H1 (cell line): ENCODE results near the gene S100A13.

Experiments
- CREB1 ChIP-seq: IDR thresholded peaks from 2 replicates; pipeline ENCODE4 v1.6.1; 2012; ENCODE audit warnings: inconsistent platforms
- CTCF ChIP-seq, 3 experiments: IDR thresholded peaks; 1 replicate in 2 of 3; 2 replicates in 1 of 3; pipeline versions ENCODE4 v1.5.1 to v1.6.1; 2011; ENCODE audit warnings: low read length in 3 of 3, mild to moderate bottlenecking in 3 of 3, inconsistent platforms in 2 of 3, low read depth in 1 of 3, moderate library complexity in 1 of 3; ENCODE audit not compliant: insufficient read depth in 1 of 3; ENCODE audit errors: control extremely low read depth in 1 of 3
- EP300 ChIP-seq, 2 experiments: IDR thresholded peaks; 1 replicate in 1 of 2; 2 replicates in 1 of 2; pipeline ENCODE4 v1.6.1; 2011 to 2012; ENCODE audit warnings: low read depth in 2 of 2, low read length in 2 of 2, mild to moderate bottlenecking in 2 of 2, borderline replicate concordance in 1 of 2, inconsistent platforms in 1 of 2, moderate library complexity in 1 of 2
- EZH2 ChIP-seq: fragments of 200-600 bp; sonication (generic); IDR thresholded peaks from 2 replicates; pipeline ENCODE4 v1.7.1; 2012; ENCODE audit warnings: low read depth, mild to moderate bottlenecking, moderate library complexity, low read length, inconsistent platforms; ENCODE audit not compliant: severe bottlenecking
- JUN ChIP-seq: IDR thresholded peaks from 2 replicates; pipeline ENCODE4 v1.6.1; 2011; ENCODE audit warnings: low read depth, mild to moderate bottlenecking, improper control_type of control experiment, low read length
- KDM4A ChIP-seq: IDR thresholded peaks from one replicate; pipeline ENCODE4 v1.7.1; 2012; ENCODE audit warnings: low read depth, mild to moderate bottlenecking, moderate library complexity, low read length, inconsistent platforms; ENCODE audit not compliant: severe bottlenecking
- MAFK ChIP-seq: IDR thresholded peaks from 2 replicates; pipeline ENCODE4 v1.6.1; 2012; ENCODE audit warnings: low read depth, mild to moderate bottlenecking, improper control_type of control experiment, low read length
- POLR2A ChIP-seq, 2 experiments: IDR thresholded peaks; 1 replicate in 1 of 2; 2 replicates in 1 of 2; pipeline ENCODE4 v1.6.1; 2011; ENCODE audit warnings: low read depth in 2 of 2, low read length in 2 of 2, mild to moderate bottlenecking in 2 of 2; ENCODE audit errors: control extremely low read depth in 1 of 2
- POLR2AphosphoS5 ChIP-seq: IDR thresholded peaks from 2 replicates; pipeline ENCODE4 v1.6.1; 2011; ENCODE audit warnings: low read depth, low read length
- RAD21 ChIP-seq, 2 experiments: IDR thresholded peaks in 1 of 2; conservative IDR thresholded peaks in 1 of 2; 2 replicates each; pipeline ENCODE4 v1.6.1; 2011; ENCODE audit warnings: low read depth in 2 of 2, low read length in 2 of 2, improper control_type of control experiment in 1 of 2, inconsistent platforms in 1 of 2, mild to moderate bottlenecking in 1 of 2, moderate library complexity in 1 of 2
- SIN3A ChIP-seq, 2 experiments: IDR thresholded peaks in 1 of 2; conservative IDR thresholded peaks in 1 of 2; 2 replicates each; pipeline ENCODE4 v1.6.1; 2011 to 2012; ENCODE audit warnings: low read length in 2 of 2, improper control_type of control experiment in 1 of 2, low read depth in 1 of 2, mild to moderate bottlenecking in 1 of 2
- TAF1 ChIP-seq: IDR thresholded peaks from 2 replicates; pipeline ENCODE4 v1.6.1; 2011; ENCODE audit warnings: mild to moderate bottlenecking, low read depth, low read length
- YY1 ChIP-seq: IDR thresholded peaks from 2 replicates; pipeline ENCODE4 v1.6.1; 2011; ENCODE audit warnings: low read depth, mild to moderate bottlenecking, low read length

GRCh38 chr1:153636312-153636711, 9.0 kb upstream of the S100A13 start:
- TF ChIP-seq POLR2AphosphoS5 (no peak), MAFK (no peak), CTCF (IDR thresholded peaks at IDR 0.05; ENCODE audit: control extremely low read depth in 1 of 3, insufficient read depth in 1 of 3, low read depth in 1 of 3, low read length in 3 of 3) (no peak), YY1 (no peak), POLR2A (IDR thresholded peaks at IDR 0.05; ENCODE audit: control extremely low read depth in 1 of 2, low read depth in 2 of 2, low read length in 2 of 2) (no peak), JUN (no peak), SIN3A (conservative IDR thresholded peaks at IDR 0.05 in 1 of 2, IDR thresholded peaks at IDR 0.05 in 1 of 2; ENCODE audit: low read depth in 1 of 2, low read length in 2 of 2) (no peak), KDM4A (no peak), CREB1 (no peak), EZH2 (no peak), TAF1 (no peak), RAD21 (IDR thresholded peaks at IDR 0.05 in 1 of 2, conservative IDR thresholded peaks at IDR 0.05 in 1 of 2; ENCODE audit: low read depth in 2 of 2, low read length in 2 of 2) (no peak), EP300 (IDR thresholded peaks at IDR 0.05; ENCODE audit: borderline replicate concordance in 1 of 2, low read depth in 2 of 2, low read length in 2 of 2) (no peak)
